Muscle layer of duodenum (tissue), 2 donors: ENCODE measurements around the gene NDFIP2.

ENCODE experiments used
- H3K27ac ChIP-seq: one replicate; pipeline ENCODE4 v1.7.0; 2013; ENCODE audit warnings: mild to moderate bottlenecking, low read length
- H3K27me3 ChIP-seq: one replicate; pipeline ENCODE4 v1.7.0; 2013; ENCODE audit warnings: low read depth, mild to moderate bottlenecking, control low read depth, low read length
- H3K36me3 ChIP-seq, 2 donors: one replicate each; pipeline ENCODE4 v1.7.0; 2013; ENCODE audit warnings: low read length in 2 of 2, control low read depth in 1 of 2, mild to moderate bottlenecking in 1 of 2; ENCODE audit not compliant: insufficient read depth in 2 of 2, control insufficient read depth in 1 of 2
- H3K4me1 ChIP-seq, 2 donors: one replicate each; pipeline ENCODE4 v1.7.0; 2013; ENCODE audit warnings: low read length in 2 of 2, mild to moderate bottlenecking in 2 of 2, control low read depth in 1 of 2, moderate library complexity in 1 of 2; ENCODE audit not compliant: insufficient read depth in 2 of 2, control insufficient read depth in 1 of 2
- H3K4me3 ChIP-seq, 2 donors: one replicate each; pipeline ENCODE4 v1.7.0; 2013; ENCODE audit warnings: low read length in 2 of 2, low read depth in 1 of 2, mild to moderate bottlenecking in 1 of 2
- H3K9me3 ChIP-seq, 2 donors: one replicate each; pipeline ENCODE4 v1.7.0; 2013; ENCODE audit warnings: low read length in 2 of 2, control low read depth in 1 of 2, mild to moderate bottlenecking in 1 of 2; ENCODE audit not compliant: control insufficient read depth in 1 of 2
- donor health status: healthy.

NDFIP2 gene

DNA sequence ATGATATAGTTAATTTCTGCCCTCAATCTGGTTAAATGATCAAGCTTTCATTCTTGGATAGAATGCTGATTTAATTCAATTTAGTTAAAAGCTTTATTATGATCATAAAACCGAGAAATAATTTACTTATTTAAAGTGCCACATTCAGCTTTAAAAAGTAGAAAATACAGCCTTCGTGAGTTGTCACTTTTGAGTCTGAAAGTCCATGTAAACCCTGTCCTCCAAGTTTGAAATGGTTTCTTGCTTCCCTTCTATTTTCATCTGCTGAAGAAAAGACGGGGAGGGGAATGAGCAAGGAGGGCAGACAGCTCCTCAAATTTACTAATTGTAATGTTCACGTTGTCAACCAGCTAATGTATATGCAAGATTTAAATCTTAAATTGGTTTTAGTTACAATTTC lies 59.5 kb downstream of the NDFIP2 start:
- peaks cover 0 to 3% of the 10 kb centered on the region in 2 donors for H3K36me3 ChIP-seq
- no peak overlapping the region for H3K4me3 ChIP-seq
- no peaks in the 10 kb centered on the region for H3K4me1 ChIP-seq
- no peaks in the 10 kb centered on the region for H3K9me3 ChIP-seq
- no peak overlapping the region for H3K27ac ChIP-seq
- H3K27me3 ChIP-seq, result no peaks in the 10 kb centered on the region

DNA sequence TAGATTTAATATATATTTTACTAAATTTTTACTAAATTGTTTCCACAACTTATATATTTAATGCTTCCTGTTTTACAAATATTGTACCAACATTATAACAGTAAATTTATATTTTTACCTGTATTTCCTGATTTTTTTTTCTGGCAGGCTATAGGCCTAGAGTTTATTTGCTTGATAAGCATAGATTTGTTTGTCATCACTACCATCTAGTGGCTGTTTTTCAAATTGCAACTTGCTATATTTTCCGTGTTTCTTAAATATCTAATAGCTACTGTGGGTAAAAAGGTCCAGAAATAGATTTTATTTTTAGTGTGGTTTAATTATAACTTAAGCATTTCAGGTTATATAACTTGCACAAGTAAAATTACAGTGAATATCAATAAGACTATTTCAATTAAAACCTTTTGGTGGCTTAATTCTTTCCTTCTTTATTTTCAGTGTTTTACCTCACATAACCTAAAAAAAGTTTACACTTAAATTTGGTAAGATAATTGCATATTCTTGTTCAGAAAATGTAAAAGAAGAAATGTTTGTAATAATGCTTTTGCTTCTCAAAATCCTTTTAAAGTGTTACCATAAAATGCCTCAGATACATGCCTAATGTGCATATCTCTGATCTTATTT lies 60.6 kb downstream of the NDFIP2 start:
- Histone ChIP-seq H3K4me3 (no peak overlapping the region), H3K4me1 (no peaks in the 10 kb centered on the region), H3K27me3 (no peaks in the 10 kb centered on the region), H3K9me3 (no peaks in the 10 kb centered on the region), H3K36me3 (peaks cover 0 to 3% of the 10 kb centered on the region in 2 donors), H3K27ac (no peak overlapping the region)

DNA sequence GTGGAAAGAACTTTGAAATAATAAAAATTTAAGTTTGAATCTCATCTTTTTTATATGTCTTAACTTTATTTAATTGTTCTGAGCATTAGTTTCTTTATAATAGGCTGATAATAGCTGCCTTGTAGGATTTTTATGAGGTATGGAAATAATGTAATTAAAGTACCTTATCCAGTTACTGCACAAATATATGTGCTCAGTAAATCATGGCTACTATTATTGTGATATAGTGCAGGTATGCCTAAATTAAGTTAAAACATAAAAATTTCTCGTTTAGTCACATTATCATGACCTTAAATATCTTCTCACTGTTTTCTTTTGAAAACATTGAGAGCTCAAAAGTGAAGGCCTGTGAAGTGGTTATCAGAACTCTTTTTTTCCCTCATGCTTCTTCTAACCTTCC lies 62.9 kb downstream of the NDFIP2 start:
- Histone ChIP-seq H3K9me3 (no peaks in the 10 kb centered on the region), H3K4me3 (no peak overlapping the region), H3K27me3 (no peaks in the 10 kb centered on the region), H3K27ac (no peak overlapping the region), H3K36me3 (peaks cover 0 to 3% of the 10 kb centered on the region in 2 donors), H3K4me1 (no peaks in the 10 kb centered on the region)

DNA sequence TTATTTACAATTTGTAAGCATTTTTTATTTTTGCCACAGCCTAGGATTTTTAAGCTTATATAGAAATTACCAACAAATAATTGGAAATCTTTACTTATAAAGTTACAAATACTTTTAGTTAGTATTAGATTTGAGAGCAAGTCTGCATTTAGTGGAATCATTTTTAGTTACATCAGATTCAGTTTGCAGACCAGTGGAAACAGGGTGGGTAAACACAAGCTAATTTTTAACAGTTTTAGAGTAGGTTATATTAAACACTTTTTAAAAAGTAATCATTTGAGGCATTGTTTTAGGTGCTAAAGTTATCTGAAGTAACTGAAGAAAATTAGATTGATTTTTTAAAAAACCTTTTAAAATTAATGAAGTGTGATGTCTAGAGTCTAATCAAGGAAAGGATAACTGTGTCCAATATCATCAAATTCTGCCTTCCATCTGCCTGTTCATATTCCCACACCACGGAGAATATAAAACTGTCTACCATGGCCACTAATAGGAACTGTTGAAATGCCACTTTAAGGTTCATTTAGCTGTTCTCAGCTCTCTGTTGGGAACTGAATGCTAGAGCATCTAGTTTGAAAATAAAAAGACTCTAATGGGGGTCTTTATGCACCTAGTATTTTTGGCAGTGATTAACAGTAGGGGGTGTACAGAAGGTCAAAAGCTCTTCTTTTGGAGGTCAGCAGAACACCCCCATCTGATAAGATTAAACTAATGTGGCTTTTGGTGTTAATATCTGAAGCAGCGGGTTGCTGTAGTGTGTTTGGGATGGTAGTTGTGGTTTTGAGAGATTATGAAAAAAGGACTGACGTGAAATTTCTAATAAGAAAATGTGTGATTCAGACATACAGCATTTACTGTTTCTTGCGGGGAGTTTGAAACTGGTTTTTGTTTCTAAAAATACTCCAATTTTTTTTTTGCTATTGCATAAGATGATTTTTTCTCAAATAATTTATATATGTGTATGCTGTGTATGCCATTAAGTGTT lies 66.5 kb downstream of the NDFIP2 start:
- Histone ChIP-seq H3K4me3 (no peak overlapping the region), H3K36me3 (no peaks in the 10 kb centered on the region), H3K9me3 (no peaks in the 10 kb centered on the region), H3K27me3 (no peaks in the 10 kb centered on the region), H3K4me1 (no peaks in the 10 kb centered on the region), H3K27ac (no peak overlapping the region)

DNA sequence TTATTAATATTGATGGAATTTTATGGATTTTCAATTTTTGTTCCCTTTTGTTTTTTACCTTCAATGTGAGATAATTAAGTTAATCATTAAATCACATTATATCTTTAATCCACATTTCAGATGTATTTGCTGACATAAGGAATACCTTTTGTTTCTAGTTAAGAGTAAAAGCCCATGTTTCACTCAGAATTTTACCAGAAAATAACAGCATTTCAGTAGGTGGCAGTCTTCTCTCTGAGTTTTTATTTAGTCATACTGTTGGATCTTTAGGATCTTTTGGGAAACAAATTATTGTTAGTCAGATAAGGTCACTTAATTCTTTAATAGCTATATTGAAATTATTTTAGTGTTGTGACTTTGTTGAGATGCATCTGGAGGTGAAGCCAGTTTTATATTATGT lies 67.9 kb downstream of the NDFIP2 start:
- Histone ChIP-seq H3K9me3 (no peaks in the 10 kb centered on the region), H3K4me3 (no peak overlapping the region), H3K36me3 (no peaks in the 10 kb centered on the region), H3K27me3 (no peaks in the 10 kb centered on the region), H3K27ac (no peak overlapping the region), H3K4me1 (no peaks in the 10 kb centered on the region)

DNA sequence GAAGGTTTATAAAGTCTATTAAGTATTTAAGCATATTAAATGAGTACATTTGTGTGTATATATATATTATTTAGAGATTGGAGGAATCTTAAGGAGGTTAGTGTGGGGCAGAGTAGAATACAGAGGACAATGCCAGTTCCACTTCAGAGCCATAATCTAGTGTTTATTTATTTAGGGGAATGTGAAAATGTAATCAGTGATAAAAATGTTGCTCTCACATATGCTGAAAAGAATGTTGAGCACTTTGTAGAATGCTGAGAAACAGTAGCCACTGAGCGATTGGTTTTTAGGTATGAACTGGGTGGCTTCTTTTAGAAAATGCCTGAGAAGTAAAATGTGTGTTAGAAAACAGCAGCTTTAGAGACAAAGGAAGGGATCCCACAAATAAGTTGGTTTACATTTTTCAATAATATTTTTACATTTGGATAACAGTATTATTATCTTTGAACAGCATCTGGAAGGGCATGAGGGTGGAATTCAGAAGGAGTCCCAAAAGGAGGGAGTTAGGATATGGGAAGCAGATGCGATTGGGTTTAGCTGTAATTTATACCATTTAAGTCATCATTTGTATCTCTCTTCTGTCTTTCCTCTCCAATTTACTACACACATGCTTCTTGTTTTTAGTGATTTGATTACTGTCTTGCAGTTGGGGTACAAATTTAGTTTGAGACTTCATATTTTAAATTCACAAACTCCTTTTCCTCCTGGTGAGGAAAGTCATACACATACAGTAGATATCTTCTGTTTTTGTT lies 68.6 kb downstream of the NDFIP2 start:
- H3K4me3 ChIP-seq, result no peak overlapping the region
- H3K9me3 ChIP-seq, result no peaks in the 10 kb centered on the region
- H3K27me3 ChIP-seq, result no peaks in the 10 kb centered on the region
- H3K4me1 ChIP-seq, result no peaks in the 10 kb centered on the region
- H3K36me3 ChIP-seq, result no peaks in the 10 kb centered on the region
- peak overlapping the region; percentile 10 for H3K27ac ChIP-seq

DNA sequence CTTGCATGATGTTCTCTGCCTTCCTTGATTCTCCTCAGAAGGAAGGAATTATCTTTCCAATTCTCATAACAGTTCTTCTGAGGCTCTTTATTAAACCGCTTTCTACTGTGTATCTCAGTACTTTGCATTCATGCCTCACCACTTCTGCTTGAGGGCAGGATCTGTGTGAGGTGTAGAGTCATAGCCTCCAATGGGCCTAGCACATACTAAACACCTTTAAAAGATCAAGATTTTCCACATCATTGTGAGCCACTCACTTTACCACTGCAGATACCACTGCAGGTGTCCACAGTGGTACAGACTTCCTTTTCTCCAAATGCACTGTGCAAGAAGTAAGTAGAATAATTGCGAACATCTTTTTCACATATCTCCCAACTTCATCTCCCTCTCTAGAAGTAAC lies 76.7 kb downstream of the NDFIP2 start:
- H3K4me1 ChIP-seq, result no peaks in the 10 kb centered on the region
- H3K4me3 ChIP-seq, result no peak overlapping the region
- no peak overlapping the region for H3K27ac ChIP-seq
- H3K27me3 ChIP-seq, result no peaks in the 10 kb centered on the region
- H3K36me3 ChIP-seq, result no peaks in the 10 kb centered on the region
- peaks cover 0 to 10% of the 10 kb centered on the region in 2 donors for H3K9me3 ChIP-seq

DNA sequence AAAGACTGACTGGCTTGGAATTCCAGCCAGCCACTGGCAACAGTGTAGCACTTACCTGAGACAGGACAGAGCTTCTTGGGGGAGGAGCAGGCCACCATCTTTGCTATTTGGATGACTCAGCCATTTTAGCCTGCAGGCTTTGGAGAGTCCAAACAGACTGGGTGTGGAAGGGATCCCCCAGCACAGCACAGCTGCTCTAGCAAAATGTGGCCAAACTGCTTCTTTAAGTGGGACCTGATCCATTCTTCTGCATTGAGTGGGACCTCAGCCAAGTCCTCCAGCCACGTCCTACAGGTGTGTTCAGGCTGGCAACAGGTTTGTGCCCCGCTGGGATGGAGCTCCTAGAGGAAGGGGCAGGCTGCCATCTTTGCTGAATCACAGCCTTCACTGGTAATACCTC lies 80.0 kb downstream of the NDFIP2 start:
- no peaks in the 10 kb centered on the region for H3K4me1 ChIP-seq
- peaks cover 0 to 19% of the 10 kb centered on the region in 2 donors for H3K9me3 ChIP-seq
- no peak overlapping the region for H3K4me3 ChIP-seq
- H3K36me3 ChIP-seq, result no peaks in the 10 kb centered on the region
- no peak overlapping the region for H3K27ac ChIP-seq
- no peaks in the 10 kb centered on the region for H3K27me3 ChIP-seq

DNA sequence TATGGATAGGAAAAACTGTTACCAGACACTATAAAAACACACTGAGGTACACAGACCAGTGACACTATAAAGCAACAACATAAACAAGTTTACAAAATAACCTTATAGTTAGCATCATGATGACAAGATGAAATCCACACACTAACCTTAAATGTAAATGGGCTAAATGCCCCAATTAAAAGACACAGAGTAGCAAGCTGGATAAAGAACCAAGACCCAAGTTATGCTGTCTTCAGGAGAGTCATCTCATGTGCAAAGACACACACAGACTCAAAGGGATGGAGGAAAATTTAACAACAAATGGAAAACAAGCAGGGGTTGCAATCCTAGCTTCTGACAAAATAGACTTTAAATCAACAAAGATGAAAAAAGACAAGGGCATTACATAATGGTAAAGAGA lies 81.6 kb downstream of the NDFIP2 start:
- H3K4me3 ChIP-seq, result no peak overlapping the region
- peaks cover 0 to 21% of the 10 kb centered on the region in 2 donors for H3K9me3 ChIP-seq
- H3K4me1 ChIP-seq, result no peaks in the 10 kb centered on the region
- no peaks in the 10 kb centered on the region for H3K36me3 ChIP-seq
- H3K27me3 ChIP-seq, result no peaks in the 10 kb centered on the region
- H3K27ac ChIP-seq, result no peak overlapping the region

DNA sequence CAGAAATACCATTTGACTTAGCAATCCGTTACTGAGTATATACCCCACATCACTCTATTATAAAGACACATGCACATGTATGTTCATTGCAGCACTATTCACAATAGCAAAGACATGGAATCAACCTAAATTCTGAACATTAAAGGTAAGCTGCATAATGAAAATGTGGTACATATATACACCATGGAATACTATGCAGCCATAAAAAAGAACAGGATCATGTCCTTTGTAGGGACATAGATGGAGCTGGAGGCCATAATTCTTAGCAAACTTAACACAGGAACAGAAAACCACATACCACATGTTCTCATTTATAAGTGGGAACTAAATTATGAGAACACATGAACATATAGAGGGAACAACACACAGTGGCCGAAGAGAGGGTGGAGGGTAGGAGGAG lies 85.2 kb downstream of the NDFIP2 start:
- Histone ChIP-seq H3K27me3 (no peaks in the 10 kb centered on the region), H3K27ac (no peak overlapping the region), H3K4me3 (no peak overlapping the region), H3K4me1 (no peaks in the 10 kb centered on the region), H3K36me3 (no peaks in the 10 kb centered on the region), H3K9me3 (peaks cover 0 to 19% of the 10 kb centered on the region in 2 donors)

DNA sequence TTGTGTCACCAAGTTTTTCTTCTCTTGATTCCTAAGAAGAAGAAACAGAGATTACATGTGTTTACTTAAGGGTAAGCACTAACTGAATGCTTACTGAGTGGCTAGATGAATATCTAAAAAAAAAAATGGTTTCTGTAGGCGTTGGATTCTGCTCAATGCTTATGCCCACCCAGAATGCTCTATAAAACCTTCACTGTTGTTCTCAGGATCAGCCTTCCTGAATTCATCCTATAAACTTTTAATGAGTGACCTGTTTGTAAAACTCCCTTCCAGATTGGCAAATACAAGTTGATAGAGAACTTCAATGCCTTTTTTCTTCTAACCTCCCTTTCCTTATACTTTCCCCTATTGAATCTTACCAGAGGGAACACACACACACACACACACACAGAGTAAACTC lies 90.2 kb downstream of the NDFIP2 start:
- Histone ChIP-seq H3K4me1 (no peaks in the 10 kb centered on the region), H3K9me3 (peaks cover 0 to under 1% of the 10 kb centered on the region in 2 donors), H3K27ac (no peak overlapping the region), H3K4me3 (no peak overlapping the region), H3K27me3 (no peaks in the 10 kb centered on the region), H3K36me3 (no peaks in the 10 kb centered on the region)
